HCEC 1CT (cell line): Measurements from ENCODE around the gene MTNR1B.
A peak's percentile ranks its signal among the peaks of the same experiment; 100 is the strongest.

Source experiments
- DNase-seq: peaks from one replicate; pipeline ENCODE4 v3.0.0-alpha.2; 2017

Gene MTNR1B

DNA sequence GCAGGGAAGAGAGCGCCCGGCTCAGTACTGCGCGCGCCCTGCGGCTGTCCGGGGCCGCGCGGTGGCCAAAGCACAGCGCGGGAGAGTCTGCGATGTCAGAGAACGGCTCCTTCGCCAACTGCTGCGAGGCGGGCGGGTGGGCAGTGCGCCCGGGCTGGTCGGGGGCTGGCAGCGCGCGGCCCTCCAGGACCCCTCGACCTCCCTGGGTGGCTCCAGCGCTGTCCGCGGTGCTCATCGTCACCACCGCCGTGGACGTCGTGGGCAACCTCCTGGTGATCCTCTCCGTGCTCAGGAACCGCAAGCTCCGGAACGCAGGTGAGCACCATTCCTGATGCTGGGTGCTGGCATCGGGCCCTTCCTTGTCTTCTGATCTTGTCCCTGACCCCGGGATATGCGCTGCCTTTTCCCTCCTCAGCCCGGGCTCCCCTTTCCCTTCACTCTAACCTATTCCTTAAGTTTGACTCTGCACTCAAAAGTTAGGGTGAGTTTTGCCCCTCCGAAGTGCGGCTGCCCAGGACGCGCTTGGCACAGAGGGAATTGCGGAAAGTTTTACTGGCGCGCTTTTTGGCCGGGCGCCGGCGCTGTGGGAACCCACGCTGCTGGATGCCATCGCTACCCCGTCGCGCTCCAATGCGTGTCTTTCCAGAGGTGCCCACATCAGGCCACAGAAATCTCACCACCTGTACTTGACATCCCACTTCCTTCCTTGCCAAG is at the start of gene MTNR1B:
TSS of gene MTNR1B (plus strand) at position 18 of the 714 bp plus-strand sequence. CDS start at position 93, 75 bp downstream.
- no peak for DNase-seq

DNA sequence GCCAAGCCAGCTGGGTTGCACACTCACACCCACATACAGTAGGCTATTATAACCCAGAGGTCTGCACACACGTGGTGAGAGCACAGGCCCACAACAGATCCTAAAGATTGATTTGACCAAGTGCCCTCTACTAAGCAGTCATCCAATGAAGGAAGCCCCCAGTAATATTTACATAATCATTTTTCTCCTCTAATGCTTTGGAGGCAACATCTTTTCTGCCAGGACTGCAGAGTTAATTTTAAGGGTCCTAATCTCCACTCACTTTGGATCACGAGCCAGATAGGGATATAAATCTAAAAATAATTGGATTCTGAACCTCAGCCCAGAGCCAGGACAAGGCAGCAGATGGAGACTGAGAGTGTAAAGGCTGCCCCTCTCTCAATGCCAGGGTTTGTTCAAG is 49.1 kb upstream of the MTNR1B start:
- DNase-seq = no peak

DNA sequence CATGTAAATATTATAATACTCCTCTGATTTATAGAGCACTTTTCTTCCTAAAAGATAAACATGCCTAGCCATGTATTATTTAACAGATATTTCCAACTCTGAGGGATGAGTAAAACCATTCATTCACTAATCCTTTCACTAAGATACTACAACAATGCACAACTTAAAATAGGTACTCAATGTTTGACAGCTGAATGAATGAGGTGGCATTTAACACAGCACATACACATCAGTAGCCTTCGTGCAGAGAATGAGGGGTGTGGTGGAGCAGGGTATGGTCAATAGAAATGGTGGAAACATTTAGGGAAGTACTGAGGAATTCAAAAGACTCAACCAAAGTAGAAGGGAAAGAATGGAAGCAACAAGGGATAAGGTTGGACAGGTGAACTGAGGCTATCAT is 46.7 kb upstream of the MTNR1B start:
- no peak for DNase-seq

DNA sequence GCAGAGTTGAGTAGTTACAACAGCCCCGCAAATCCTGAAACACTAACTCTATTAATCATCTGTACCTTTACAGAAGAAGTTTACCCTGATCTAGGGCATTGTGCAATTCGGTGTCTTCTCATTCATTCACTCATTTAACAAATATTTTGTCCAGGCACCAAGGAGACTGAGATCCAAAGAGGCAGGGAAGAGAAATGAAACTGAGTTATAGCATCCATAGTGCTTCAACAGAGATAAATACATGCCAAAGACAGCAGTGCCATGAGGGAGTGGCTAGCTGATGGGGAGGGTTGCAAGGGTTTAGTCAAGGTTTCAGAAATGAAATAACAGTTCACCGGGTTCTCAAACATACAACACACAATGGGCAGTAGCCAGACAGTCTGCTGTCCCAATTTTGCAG is 40.2 kb upstream of the MTNR1B start:
- DNase-seq = peak; percentile 68

DNA sequence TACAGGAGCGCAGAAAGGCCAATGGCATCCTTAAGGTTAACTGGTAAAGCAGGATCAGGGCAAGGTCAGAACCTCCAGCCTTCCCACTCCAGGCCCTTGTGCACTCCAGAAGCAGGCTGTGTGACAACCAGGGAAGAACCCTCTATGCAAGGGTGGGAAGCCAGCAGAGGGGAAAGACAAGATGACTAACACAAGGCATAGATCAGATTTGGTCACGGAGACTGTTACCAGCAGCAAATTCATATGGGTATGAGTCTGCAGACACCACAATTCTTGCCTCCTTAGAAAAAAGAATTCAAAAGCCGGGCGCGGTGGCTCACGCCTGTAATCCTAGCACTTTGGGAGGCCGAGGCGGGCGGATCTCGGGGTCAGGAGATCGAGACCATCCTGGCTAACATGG is 39.8 kb upstream of the MTNR1B start:
- peak; percentile 68 for DNase-seq

DNA sequence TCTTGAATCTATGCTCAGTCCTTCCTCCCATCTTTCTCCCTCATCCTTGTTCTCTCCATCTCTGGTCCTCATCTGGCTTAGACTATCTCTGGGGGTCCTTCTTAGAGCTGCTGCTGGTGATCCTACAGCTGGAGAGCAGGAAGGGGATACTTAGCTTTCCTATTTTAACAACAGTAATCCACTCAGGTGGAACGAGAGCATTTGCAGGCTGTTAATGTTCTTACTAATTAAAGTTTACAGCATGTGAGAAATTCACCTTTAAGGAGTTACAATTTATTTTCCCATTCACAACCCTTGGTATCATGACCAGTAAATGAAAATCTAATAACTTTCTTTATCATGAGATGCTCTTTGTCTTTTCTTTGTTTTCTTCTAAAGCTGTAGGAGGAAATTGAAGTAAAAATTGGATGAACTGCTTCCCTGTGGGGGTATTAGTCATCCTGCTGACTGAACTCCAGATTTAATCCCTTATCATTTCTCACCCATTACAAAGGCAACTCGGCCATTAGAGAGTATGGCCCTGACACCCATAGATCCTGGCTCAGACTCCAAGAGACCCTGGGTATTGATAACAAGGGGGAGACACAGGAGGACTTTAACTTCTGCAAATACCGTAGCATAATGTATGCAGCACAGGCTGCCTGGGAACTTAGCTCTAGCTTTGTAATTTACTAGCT is 37.6 kb upstream of the MTNR1B start:
- DNase-seq = peak; percentile 25

DNA sequence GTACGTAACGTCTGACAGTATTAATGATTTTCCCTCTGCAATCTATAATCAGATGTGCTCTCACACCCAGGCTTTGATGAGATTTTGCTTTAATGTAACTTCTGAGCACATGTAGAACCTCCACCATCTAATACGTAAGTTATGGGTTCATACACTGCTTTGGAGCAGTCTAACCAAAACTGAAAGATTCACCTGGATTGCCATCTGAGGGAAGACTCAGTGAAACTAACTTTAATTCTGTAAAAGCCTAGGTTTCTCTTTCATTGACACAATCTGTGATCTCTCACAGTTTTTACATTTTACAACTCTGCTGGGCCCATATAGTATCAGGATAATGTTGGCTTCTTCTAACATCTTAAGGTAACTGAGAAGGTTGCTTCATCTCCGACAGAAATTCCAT is 30.1 kb upstream of the MTNR1B start:
- DNase-seq = no peak

DNA sequence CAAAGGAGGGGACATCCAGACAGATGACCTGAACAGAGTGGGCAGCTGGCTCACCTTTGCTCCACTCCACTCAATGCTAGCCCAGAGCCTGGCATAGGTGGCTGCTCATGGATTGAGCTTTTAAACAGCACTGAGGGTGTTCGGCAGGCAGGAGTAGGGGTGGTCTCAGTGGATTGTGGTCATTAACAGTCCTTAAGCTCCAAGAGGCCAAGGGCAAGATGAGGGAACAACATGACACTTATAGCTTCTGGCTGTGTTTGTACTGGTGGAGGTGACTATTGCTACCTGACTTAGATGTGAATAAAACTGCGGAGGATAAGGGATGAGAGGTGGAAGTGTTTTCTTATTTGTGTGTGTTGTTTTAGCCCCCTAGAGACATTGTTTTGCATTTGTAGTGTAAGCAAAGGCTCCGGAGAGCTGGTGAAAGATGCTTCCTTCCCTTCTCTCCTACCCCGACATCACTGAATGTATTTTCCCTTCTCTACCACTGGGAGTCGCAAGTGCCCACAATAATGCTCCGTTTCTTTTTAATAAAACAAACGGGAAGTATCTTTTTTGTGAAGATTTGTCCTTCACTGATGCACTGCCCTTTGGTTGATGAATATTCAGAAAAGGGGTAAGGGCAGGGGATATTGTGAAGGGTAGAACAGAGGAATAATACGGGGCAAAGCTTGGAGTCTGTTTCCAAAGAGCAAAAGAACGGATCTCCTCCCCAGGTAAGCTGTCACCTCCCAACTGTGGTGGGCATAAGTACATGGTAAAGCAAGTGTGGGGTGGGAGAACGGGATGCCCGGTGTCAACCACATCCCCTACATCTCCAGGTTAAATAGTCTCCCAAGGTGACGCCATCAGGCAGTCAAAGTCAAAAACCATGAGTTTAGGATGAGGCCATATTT is 27.5 kb upstream of the MTNR1B start:
- peak; percentile 52 for DNase-seq

DNA sequence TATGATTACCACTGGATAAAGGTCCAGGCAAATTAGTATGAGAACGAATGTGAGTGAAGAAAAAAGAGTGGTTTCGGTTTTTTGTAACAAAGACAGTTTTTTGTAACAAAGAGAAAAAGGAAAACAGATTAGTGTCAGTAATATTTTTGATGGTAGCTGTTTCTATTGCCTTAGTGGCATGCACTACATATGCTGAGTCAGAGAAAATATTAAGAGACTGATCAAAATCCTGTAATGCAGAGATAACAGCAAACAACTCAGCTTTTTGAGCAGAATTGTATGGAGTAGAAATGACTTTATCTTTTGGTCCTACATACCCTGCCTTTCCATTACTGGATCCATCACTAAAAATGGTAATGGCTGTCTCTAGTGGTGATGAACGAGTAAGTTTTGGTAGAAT is 22.7 kb upstream of the MTNR1B start:
- no peak for DNase-seq

DNA sequence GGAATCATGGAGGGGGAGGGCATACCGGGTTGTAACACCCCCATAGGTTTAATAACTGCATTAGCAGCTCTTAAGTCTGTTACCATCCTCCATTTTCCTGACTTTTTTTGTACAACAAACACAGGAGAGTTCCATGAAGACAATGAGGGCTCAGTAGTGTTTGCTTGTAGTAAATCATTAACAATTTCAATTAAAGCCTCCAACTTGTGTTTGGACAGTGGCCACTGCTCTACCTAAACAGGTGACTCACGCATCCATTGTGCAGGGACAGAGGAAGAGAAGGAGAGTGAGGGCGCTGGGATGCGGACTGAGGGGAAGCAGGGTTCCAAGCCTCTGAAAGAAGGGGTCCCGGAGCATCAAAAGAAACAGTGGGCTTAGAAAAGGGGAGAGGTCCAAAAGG is 21.3 kb upstream of the MTNR1B start:
- no peak for DNase-seq

DNA sequence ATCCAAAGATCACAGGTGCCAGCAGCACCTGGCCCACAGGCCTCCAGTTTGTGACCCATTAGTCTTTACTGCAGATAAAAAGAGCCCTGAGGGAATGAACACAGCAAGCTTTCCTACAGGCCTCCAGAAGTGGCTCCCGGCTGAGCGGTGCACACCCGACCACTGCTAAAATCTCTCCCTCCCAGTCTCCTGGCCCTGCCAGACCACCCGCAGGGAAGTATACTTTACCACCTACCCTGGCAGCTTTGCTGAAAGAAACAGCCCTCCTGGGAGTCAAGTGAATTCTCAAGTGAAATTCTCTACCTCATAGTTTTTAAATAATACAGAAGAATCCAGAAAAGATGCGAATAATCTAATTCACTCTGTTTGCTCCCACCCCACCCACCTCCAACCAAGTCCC is 15.4 kb upstream of the MTNR1B start:
- no peak for DNase-seq

DNA sequence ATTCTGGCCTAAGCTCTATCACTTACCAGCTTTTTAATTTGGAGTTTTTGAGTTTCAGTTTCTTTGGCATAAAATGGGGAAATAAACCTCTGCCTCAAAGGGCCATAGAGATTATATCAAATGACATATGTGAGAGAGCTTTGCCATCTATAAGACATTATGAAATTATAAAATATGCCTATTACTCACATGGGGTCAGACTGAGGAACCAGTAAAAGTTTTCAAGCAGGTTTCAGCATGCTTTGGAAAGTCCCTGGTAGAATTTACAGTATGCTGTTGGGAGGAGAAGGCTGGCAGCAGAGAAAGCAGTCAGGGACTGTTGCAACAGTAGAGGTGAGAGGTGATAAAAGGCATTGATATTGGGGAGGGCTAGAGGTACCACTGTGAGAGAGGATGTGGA is 13.6 kb upstream of the MTNR1B start:
- no peak for DNase-seq

DNA sequence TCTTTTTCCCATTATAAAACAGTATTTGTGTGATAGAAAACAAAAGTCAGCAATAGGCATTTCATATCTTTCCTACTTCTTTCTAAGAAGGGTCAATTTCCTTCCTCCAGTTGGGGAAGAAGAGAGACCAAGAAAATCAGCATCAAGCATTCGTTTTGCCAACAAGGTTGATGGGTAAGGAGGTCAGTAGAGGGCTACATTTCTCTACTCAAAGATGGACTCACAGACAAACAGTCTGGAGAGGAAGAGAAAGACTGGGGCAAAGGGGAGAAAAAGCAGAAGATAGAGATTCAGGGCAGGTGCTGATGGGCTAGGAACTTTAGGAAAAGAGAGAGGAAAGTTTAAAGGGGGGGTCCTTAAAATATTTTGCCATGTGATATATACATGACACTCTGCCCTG is 8.6 kb upstream of the MTNR1B start:
- DNase-seq = no peak

DNA sequence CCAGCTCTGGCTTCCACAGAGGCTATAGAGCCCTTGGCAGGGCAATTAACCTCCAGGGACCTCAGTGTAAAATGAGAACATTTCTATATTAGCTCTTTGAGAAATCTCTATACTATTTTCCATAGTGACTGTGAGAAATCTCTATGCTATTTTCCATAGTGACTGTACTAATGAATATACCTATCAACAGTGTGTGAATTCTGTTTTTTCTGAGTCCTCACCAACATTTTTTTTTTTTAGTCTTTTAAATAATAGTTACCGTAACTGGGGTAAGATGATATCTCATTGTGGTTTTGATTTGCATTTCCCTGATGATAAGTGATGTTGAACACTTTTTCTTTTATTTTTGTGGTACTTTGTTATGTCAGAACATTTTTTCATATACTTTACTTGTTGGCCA is 7.0 kb upstream of the MTNR1B start:
- no peak for DNase-seq

DNA sequence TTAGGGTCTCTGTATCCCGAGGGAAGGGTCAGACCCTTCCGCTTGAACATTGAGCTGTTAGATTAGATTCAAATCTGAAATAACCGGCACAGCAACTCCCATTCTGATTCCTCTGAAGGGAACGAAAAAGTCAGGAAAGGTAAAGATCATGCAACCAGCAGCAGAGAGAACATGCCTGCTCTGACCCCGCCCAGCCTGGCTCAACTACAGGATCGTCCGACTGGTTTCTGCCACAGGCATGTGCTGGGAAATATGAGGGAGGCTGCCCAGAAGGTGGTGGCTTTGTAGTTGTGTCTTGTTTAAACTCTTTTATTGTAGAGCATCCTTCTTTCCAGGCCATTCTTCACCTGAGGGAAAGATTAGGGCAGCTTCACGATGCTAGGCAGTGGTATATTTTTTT is 5.0 kb upstream of the MTNR1B start:
- no peak for DNase-seq

DNA sequence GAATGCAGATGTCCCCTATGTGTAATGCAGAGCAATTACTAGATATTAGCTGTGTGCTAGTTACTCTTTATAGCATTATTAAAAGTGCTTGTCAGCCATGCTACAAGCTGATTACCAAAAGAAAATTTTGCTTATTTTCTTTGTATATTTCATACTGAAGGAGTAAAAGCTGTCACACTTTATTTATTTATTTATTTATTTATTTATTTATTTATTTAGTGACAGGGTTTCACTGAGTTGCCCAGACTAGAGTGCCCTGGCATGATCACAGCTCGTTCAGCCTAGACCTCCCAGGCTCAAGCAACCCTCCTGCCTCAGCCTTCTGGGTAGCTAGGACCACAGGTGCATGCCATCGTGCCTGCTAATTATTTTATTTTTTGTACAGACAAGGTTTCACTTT is 4.3 kb upstream of the MTNR1B start:
- DNase-seq = no peak

DNA sequence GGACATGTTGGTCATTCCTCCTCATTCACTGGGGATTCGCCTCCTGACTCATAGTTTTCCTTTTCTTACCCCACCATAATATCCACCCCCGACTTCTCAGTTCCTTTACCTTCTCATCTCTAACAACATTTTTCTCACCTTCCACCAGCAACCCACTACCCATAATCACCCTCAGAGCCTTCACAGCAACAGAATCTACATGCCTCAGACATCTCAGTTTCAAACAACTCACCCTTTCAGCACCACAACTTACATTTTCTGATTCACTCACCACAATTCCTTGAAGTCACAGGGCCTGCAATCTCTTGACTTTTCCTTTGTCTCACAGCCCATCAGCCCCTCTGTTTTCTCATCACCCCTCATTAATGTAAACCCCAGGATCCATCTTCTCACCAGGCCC is 2.3 kb upstream of the MTNR1B start:
- no peak for DNase-seq

DNA sequence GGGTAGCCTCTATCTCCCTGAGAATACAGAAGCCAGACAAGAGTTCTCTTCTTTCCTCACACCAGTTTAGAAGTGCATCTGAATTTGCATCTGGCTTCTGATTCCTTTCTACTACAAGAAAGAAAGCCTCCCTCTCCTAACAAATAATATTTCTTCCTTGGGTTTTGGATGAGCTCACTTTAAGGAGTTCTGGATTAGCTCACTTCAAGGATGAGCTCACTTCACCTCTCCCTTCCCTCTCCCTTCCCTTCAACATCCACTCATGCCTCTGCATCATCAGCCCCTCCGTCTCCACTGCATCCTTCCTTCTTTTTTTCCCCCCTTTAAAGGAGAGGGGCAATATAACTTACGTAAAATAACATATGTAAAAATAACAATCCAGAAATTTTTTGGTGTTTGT is 1.6 kb upstream of the MTNR1B start:
- no peak for DNase-seq

DNA sequence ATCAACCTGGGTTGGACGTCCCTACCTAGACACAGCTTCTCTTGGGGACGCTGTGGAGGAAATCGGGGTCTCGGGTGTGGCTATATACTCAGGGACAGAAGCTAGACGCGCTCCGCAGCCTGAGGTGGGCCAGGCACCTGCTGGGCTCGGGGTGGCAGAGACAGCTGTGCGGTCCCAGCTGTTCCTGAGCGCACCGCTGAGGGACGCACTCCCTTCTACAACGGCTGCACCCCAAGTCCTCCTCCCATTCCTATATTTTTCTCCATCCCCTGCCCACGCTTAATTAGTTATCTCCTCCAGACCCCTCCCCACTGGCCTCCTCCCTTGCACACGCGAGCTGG is 188 bp upstream of the MTNR1B start:
- no peak for DNase-seq

DNA sequence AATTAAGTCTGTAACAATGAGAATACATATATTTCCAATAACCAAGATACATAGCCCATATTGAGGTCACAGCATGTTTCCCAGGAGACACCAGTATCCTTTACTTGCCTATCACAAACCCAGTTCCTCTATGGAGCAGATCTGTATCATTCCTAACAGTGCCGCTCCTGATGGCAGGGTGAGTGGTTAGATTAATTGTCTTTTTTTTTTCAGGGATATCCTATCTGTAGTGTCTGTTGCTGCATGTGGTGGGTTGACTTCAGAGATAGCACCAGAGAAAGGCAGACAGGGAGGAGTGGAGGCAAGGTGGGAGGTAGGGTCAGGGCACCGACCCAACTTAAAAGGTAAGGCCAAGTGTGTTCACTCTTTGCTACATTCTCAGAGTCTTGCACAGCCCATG is 2.8 kb downstream of the MTNR1B start:
- no peak for DNase-seq

DNA sequence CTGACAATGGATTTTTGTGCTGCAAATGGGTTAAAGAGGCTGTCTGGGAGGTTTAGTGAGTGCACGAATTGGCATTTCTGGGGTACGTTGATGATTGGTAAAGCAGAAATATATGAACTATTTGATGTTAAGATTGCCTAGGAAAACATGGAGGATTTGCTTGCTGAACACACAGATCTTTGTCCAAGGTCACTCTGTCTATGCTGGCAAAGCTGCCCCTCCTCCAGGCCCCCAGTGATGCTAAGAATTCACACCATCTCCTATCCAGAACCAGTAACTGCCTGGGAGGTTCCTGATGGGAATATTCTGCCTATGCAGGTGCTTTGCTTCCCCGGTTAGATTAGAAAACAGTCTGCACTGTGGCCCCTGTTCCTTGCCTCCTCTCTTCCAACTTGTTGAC is 5.8 kb downstream of the MTNR1B start:
- DNase-seq = no peak

DNA sequence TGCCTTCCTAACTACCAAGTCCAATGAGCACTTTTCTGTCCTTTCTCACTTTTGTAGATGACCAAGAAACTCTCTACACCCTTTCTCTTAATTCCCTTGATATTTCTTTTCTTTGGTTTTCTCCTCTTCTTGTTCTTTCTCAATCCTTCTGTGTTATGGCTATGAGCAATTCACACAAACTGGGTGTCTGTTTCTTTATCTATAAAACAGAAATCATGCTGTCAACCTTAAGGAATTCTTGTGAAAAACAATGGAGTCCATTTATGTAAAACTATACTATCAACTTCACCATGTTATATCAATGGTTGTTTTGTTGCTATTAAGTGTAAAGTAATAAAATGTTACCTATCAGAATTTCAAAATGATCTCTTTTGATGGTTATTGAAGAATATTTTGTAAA is 7.2 kb downstream of the MTNR1B start:
- no peak for DNase-seq

DNA sequence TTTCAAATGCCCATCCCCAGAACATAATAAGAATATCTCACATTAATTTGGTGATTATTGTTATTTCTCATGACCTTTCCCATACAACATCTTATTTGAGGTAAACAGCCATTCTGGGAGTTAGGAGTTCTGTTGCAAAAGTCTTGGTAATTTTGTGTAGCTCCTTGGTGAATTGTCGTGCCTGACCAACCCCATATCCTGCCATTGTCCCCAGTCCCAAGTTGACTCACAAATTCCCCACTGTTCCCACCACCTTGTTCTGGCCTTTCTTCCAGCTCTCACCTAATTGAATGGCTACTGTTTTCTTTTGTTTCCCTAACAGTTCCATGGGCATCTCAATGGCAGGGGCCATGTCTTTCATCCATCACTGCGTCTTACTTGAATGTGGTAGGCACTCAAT is 8.0 kb downstream of the MTNR1B start:
- DNase-seq = no peak
